IPS DF 6.9 (cell line): ENCODE measurements around the gene NUP210L.
"Not testable (repeated sequence)": the region's sequence is repeated elsewhere in the genome, so short reads cannot be mapped to it uniquely, and the experiment has no call there.

Experiments
- DNase-seq: peaks from one replicate; pipeline ENCODE4 v3.0.0-alpha.2; 2013; ENCODE audit warnings: low read depth, low spot score
- H3K27ac ChIP-seq: one replicate; pipeline ENCODE4 v1.5.1; 2013; ENCODE audit warnings: low read length, control low read depth
- H3K27me3 ChIP-seq: 2 replicates; pipeline ENCODE4 v1.6.1; 2013; ENCODE audit warnings: mild to moderate bottlenecking, low read length; ENCODE audit not compliant: control insufficient read depth, insufficient read depth
- H3K36me3 ChIP-seq: 2 replicates; pipeline ENCODE4 v1.6.1; 2013; ENCODE audit warnings: low read length; ENCODE audit not compliant: control insufficient read depth, insufficient read depth
- H3K4me1 ChIP-seq: 2 replicates; pipeline ENCODE4 v1.6.1; 2013; ENCODE audit warnings: low read length; ENCODE audit not compliant: control insufficient read depth, insufficient read depth
- H3K4me3 ChIP-seq: 2 replicates; pipeline ENCODE4 v1.5.1; 2013; ENCODE audit warnings: mild to moderate bottlenecking, low read length
- H3K9me3 ChIP-seq: 2 replicates; pipeline ENCODE4 v1.6.1; 2013; ENCODE audit warnings: low read length, inconsistent platforms; ENCODE audit not compliant: control insufficient read depth, insufficient read depth
- WGBS: extraction: QIAGEN DNeasy Blood & Tissue Kit; methylation state at CpG from one replicate; pipeline ENCODE4 v1.1.7; 2013; ENCODE audit warnings: mixed read lengths, missing lambda C conversion rate; ENCODE audit not compliant: insufficient read length, insufficient coverage; 5-methylcytosine and 5-hydroxymethylcytosine counted together

The NUP210L gene

DNA sequence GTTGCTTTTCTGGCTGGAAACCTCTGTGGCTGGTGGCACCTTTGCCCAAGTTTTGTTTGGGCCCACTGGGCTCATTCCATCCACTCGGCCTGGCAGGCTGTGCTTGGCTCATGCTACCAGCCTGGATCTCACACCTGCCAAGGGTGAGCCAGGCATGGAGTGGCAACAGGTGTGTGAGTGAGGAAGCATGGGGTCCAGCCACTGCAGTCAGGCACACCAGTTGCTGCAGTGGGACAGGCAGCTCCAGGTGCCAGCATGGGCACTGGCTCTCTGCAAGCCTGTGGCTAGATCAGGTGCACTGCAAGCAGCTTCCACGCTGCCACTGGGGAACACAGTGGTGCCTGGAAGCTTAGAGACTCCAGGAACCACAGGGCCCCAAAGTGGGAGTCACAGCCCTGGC is 57.0 kb downstream of the NUP210L start:
- H3K4me3 ChIP-seq, result no peak overlapping the region
- H3K27me3 ChIP-seq, result no peaks in the 10 kb centered on the region
- WGBS, result no CpG with 5 or more reads among the region's 2 CpGs
- no peaks in the 10 kb centered on the region for H3K9me3 ChIP-seq
- DNase-seq, result no peak
- H3K4me1 ChIP-seq, result no peaks in the 10 kb centered on the region; the same call in 1 of the 2 replicates
- H3K36me3 ChIP-seq, result no peaks in the 10 kb centered on the region
- no peak overlapping the region for H3K27ac ChIP-seq

DNA sequence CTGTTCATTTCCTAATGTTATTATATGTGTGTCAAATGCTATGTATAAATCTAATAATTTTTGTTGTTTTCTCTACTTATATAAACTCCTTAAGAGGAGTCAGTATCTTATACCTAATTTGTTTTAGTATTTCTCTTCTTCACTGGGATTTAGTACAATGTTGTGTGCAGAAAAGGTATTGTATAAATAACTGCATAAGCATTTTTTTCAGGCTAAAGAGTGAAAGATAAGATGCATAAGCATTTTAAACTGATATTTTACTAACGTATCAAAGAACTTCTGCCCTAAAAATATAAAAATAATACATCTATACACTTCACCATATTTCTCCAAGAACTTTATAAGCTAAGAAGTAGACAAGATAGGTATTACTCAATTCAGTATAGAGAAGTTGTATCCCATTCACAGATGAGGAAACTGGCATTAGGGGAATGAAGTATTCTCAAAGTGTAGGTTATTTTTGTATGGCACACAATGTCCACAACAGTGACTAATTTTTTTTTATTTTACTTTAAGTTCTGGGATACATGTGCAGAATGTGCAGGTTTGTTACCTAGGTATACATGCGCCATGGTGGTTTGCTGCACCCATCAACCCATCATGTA is 59.3 kb downstream of the NUP210L start:
- WGBS, result no CpG with 5 or more reads among the region's 2 CpGs
- no peak overlapping the region for H3K4me3 ChIP-seq
- no peaks in the 10 kb centered on the region for H3K36me3 ChIP-seq
- no peaks in the 10 kb centered on the region for H3K27me3 ChIP-seq
- no peaks in the 10 kb centered on the region for H3K9me3 ChIP-seq
- no peak overlapping the region for H3K27ac ChIP-seq
- no peaks in the 10 kb centered on the region; the same call in 1 of the 2 replicates for H3K4me1 ChIP-seq
- DNase-seq, result no peak

DNA sequence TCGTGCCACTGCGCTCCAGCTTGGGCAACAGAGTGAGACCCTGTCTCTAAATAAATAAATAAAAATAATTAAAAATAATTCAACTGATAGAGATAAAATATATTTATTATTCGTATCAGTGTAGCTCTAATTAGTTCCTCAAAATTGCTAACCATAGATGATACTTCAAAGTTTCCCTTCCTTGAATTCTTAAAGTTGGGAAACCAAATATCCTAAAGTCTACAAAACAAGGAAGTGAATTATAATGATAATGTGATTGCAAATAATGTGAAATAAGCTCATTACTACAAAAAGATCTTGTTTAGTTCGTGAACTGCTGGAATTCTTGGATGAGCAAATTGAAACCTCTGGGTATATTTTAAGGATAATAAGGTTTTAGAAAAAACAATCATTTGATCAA is 60.5 kb downstream of the NUP210L start:
- Histone ChIP-seq H3K27me3 (no peaks in the 10 kb centered on the region), H3K4me1 (no peaks in the 10 kb centered on the region; the same call in 1 of the 2 replicates), H3K4me3 (no peak overlapping the region), H3K9me3 (no peaks in the 10 kb centered on the region), H3K27ac (no peak overlapping the region), H3K36me3 (no peaks in the 10 kb centered on the region)
- WGBS, result no CpG with 5 or more reads among the region's 4 CpGs
- DNase-seq, result no peak

DNA sequence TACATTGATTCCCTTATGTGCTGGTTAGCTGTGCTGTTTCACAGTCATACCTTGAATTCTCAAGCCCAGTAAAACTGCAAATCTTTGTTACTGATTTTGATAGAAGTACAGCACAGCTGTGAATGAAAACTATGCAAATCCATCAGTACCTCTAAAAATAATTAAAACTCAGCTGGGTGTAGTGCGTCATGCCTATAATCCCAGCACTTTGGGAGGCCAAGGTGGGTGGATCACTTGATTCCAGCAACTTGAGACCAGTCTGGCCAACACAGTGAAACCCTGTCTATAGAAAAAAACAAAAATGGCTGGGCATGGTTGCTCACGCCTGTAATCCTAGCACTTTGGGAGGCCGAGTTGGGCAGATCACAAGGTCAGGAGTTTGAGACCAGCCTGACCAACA is 61.2 kb downstream of the NUP210L start:
- no peak for DNase-seq
- no peaks in the 10 kb centered on the region for H3K4me1 ChIP-seq
- no CpG with 5 or more reads among the region's 3 CpGs for WGBS
- H3K27me3 ChIP-seq, result no peaks in the 10 kb centered on the region
- H3K4me3 ChIP-seq, result no peak overlapping the region
- no peaks in the 10 kb centered on the region for H3K36me3 ChIP-seq
- no peak overlapping the region for H3K27ac ChIP-seq
- H3K9me3 ChIP-seq, result no peaks in the 10 kb centered on the region

DNA sequence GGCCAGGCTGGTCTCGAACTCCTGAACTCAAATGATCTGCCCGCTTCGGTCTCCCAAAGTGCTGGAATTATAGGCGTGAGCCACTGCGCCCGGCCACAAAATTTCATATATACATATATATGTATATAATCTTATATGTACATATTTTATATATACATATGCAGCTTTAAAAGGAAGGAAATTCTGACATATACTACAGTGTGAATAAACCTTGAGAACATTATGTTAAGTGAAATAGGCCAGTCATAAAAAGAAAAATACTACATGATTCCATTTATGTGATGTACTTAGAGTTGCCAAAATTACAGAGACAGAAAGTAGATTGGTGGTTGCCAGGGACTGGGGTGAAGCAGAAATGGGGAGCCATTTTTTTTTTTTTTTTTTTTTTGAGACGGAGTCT is 63.2 kb downstream of the NUP210L start:
- no peak overlapping the region for H3K27ac ChIP-seq
- no peaks in the 10 kb centered on the region for H3K4me1 ChIP-seq
- H3K4me3 ChIP-seq, result no peak overlapping the region
- H3K27me3 ChIP-seq, result no peaks in the 10 kb centered on the region
- DNase-seq, result no peak
- H3K36me3 ChIP-seq, result no peaks in the 10 kb centered on the region
- H3K9me3 ChIP-seq, result no peaks in the 10 kb centered on the region
- WGBS, result no CpG with 5 or more reads among the region's 7 CpGs

DNA sequence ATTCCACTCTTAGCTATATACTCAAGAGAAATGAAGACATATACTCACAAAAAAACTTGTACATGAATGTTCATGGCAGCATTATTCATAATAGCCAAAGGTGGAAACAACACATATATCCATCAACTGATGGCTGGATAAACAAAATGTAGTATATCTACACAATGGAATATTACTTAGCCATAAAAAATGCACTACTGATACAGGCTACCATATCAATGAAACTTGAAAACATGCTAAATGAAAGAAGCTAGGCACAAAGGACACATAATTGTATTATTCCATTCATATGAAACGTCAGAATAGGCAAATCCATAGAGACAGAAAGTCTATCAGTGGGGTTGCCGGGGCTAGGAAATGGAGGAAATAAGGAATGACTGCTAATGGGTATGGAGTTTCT is 67.3 kb downstream of the NUP210L start:
- Histone ChIP-seq H3K36me3 (no peaks in the 10 kb centered on the region), H3K27me3 (no peaks in the 10 kb centered on the region), H3K27ac (no peak overlapping the region), H3K9me3 (no peaks in the 10 kb centered on the region; the same call in 1 of the 2 replicates), H3K4me1 (no peaks in the 10 kb centered on the region), H3K4me3 (no peak overlapping the region)
- no CpG with 5 or more reads among the region's 2 CpGs for WGBS
- DNase-seq, result no peak

DNA sequence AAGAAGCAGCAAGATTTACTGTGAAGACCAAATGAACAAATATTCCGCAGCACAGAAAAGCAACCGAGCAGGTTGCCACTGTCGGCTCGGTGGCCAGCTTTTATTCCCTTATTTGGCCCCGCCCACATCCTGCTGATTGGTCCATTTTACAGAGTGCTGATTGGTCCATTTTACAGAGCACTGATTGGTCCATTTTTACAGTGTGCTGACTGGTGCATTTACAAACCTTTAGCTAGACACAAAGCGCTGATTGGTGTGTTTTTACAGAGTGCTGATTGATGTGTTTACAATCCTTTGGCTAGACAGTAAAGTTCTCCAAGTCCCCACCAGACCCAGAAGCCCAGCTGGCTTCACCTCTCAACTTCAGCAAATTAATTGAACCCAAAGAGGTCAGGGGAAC is 71.8 kb downstream of the NUP210L start:
- no CpG with 5 or more reads among the region's 6 CpGs for WGBS
- not testable (repeated sequence) for H3K36me3 ChIP-seq, H3K27me3 ChIP-seq, DNase-seq, H3K4me1 ChIP-seq, H3K27ac ChIP-seq, H3K4me3 ChIP-seq, H3K9me3 ChIP-seq

DNA sequence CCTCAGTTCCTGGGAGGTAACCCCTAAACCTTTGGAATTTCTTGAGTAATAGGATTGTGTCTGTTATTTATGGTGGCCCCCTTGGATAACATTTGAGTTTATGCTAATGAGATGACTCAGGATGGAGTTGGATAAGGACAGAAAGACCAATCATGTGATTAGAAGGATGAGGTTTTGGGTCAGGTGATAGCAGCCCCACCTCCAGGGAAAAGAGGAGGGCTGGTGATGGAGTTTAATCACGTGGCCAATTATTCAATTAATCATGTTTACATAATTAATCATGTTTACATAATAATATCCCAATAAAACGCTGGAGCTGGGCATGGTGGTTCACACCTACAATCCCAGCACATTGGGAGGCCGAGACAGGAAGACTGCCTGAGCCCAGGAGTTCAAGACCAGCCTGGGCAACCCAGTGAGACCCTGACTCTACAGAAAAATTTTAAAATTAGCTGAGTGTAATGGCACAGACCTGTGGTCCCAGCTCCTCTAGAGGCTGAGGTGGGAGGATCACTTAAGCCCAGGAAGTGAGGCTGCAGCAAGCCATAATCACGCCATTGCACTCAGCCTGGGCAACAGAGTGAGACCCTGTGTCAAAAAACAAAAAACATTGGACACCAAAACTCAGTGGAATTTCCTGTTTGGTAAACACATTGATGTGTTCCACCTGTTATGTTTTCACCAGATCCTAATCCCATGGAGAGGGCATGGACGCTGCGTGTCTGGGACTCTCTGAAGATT is 73.3 kb downstream of the NUP210L start:
- H3K4me3 ChIP-seq, result no peak overlapping the region
- no peaks in the 10 kb centered on the region for H3K4me1 ChIP-seq
- H3K27me3 ChIP-seq, result no peaks in the 10 kb centered on the region
- H3K9me3 ChIP-seq, result no peaks in the 10 kb centered on the region; the same call in 1 of the 2 replicates
- no peak for DNase-seq
- H3K27ac ChIP-seq, result no peak overlapping the region
- H3K36me3 ChIP-seq, result no peaks in the 10 kb centered on the region
- no CpG with 5 or more reads among the region's 6 CpGs for WGBS

DNA sequence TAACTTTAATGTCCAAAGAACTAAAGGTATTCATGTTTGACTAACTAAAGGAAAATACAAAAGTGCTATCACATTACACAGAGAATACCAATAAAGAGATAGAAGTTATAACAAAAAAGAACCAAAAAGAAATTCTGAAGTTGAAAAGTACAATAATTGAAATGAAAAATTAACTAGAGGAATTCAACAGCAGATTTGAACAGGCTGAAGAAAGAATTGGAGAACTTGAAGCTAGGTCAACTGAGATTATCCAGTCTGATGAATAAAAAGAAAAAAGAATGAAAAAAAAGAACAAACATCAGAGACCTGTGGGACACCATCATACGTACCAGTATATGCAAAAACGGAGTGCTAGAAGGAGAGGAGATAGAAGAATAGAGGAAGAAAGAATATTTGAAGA is 78.5 kb downstream of the NUP210L start:
- Histone ChIP-seq H3K4me3 (no peak overlapping the region), H3K4me1 (no peaks in the 10 kb centered on the region), H3K36me3 (no peaks in the 10 kb centered on the region), H3K27ac (no peak overlapping the region), H3K27me3 (no peaks in the 10 kb centered on the region), H3K9me3 (no peaks in the 10 kb centered on the region)
- WGBS, result no CpG with 5 or more reads among the region's 2 CpGs
- no peak for DNase-seq

DNA sequence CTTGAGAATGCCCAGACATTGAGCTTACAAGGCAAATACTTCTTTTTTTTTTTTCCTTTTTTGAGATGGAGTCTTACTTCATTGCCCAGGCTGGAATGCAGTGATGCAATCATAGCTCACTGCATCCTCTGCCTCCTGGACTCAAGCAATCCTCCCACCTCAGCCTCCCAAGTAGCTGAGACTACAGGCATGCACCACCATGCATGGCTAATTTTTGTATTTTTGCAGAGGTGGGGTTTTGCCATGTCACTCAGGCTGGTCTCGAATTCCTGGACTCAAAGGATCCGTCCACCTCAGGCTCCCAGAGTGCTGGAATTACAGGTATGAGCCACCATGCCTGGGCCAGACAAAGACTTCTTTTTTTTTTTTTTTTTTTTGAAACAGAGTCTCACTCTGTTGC is 79.1 kb downstream of the NUP210L start:
- no peak overlapping the region for H3K4me3 ChIP-seq
- H3K27ac ChIP-seq, result no peak overlapping the region
- H3K9me3 ChIP-seq, result no peaks in the 10 kb centered on the region
- no CpG with 5 or more reads among the region's 2 CpGs for WGBS
- no peaks in the 10 kb centered on the region for H3K36me3 ChIP-seq
- no peaks in the 10 kb centered on the region for H3K27me3 ChIP-seq
- DNase-seq, result no peak
- H3K4me1 ChIP-seq, result no peaks in the 10 kb centered on the region

DNA sequence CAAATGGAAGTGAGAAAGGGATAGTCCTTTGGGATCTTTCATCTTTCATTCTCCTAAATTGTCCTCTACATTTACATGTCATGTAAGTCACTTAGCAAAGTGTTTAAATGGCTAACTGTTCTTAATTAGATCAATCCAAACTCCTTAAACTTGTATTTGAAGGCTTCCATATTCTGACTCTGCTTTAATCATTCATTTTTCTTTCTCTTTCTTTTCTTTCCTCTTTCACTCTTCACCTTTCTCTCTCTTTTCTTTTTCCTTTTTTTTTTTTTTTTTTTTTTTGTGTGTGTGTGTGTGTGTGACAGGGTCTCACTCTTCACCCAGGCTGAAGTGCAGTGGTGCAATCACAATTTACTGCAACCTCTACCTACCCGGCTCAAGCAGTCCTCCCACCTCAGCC is 92.6 kb downstream of the NUP210L start:
- DNase-seq, result no peak
- Histone ChIP-seq H3K4me3 (no peak overlapping the region), H3K9me3 (no peaks in the 10 kb centered on the region), H3K36me3 (no peaks in the 10 kb centered on the region), H3K27ac (no peak overlapping the region), H3K4me1 (no peaks in the 10 kb centered on the region), H3K27me3 (no peaks in the 10 kb centered on the region; the same call in 1 of the 2 replicates)
- no CpG with 5 or more reads among the region's 1 CpG for WGBS
